ENCODE measurements around the gene CSNK1G1.

Gene CSNK1G1

GRCh38 chr15:64153480-64154367 is 202.2 kb downstream of the CSNK1G1 start:
- peak; percentile 51 to 68 for DNase-seq (ENCODE audit: low read depth in 2 of 2)

GRCh38 chr15:64152507-64153387 is 203.2 kb downstream of the CSNK1G1 start:
- DNase-seq (ENCODE audit: low read depth in 2 of 2): no peak

GRCh38 chr15:64151727-64152506 is 204.1 kb downstream of the CSNK1G1 start, which contains the start of gene SNX22:
SNX22 (plus strand) TSS chr15:64151731; CDS start chr15:64151776, 45 bp downstream.
- no peak for DNase-seq (ENCODE audit: low read depth in 2 of 2)

- DNase-seq (ENCODE audit: low read depth in 2 of 2): no peak
Observed at GRCh38 chr15:64149893-64150578, 205.9 kb downstream of the CSNK1G1 start.

GRCh38 chr15:64149424-64149823 is 206.5 kb downstream of the CSNK1G1 start:
- DNase-seq (ENCODE audit: low read depth in 2 of 2): no peak

- no peak for DNase-seq (ENCODE audit: low read depth in 2 of 2)
Observed at GRCh38 chr15:64148581-64148980, 207.4 kb downstream of the CSNK1G1 start.

GRCh38 chr15:64148168-64148567 is 207.8 kb downstream of the CSNK1G1 start:
- DNase-seq (ENCODE audit: low read depth in 2 of 2): no peak

GRCh38 chr15:64146885-64147681 is 208.9 kb downstream of the CSNK1G1 start:
- DNase-seq (ENCODE audit: low read depth in 2 of 2): no peak

- DNase-seq (ENCODE audit: low read depth in 2 of 2): no peak
Observed at GRCh38 chr15:64146520-64146884, 209.5 kb downstream of the CSNK1G1 start.

GRCh38 chr15:64146041-64146440 is 209.9 kb downstream of the CSNK1G1 start:
- no peak for DNase-seq (ENCODE audit: low read depth in 2 of 2)

- DNase-seq (ENCODE audit: low read depth in 2 of 2): no peak
Observed at GRCh38 chr15:64144565-64145281, 211.2 kb downstream of the CSNK1G1 start.

GRCh38 chr15:64144192-64144564 is 211.8 kb downstream of the CSNK1G1 start:
- DNase-seq (ENCODE audit: low read depth in 2 of 2): no peak

- DNase-seq (ENCODE audit: low read depth in 2 of 2): no peak
Observed at GRCh38 chr15:64143276-64143675, 212.7 kb downstream of the CSNK1G1 start.

- DNase-seq (ENCODE audit: low read depth in 2 of 2): no peak
Observed at GRCh38 chr15:64141798-64142512, 214.0 kb downstream of the CSNK1G1 start.

- no peak for DNase-seq (ENCODE audit: low read depth in 2 of 2)
Observed at GRCh38 chr15:64138331-64138941, 217.5 kb downstream of the CSNK1G1 start.

- DNase-seq (ENCODE audit: low read depth in 2 of 2): no peak
Observed at GRCh38 chr15:64137226-64137833, 218.6 kb downstream of the CSNK1G1 start.

- DNase-seq (ENCODE audit: low read depth in 2 of 2): no peak
Observed at GRCh38 chr15:64136347-64136746, 219.6 kb downstream of the CSNK1G1 start.

GRCh38 chr15:64134345-64134829 is 221.6 kb downstream of the CSNK1G1 start:
- no peak for DNase-seq (ENCODE audit: low read depth in 2 of 2)
